Skin of body (tissue), 2 donors: ENCODE measurements around the gene ACD. TPM values are rescaled to one million over a fixed set of nuclear protein-coding genes. Genes with fewer than 3 reads are reported as not detected.

ENCODE experiments used
- DNase-seq: peaks from one replicate; lab custom pipeline; 2025; lab: John Stamatoyannopoulos, UW
- total RNA-seq: library from RNA; depleted of rRNA; stranded (reverse); fragments of >200 nt; gene quantifications from one replicate; pipeline ENCODE4 v1.2.3, GENCODE V29; 2014

Gene ACD
- total RNA-seq, 1 donor from 2014 or later, result 6.6 TPM

GRCh38 chr16:67662653-67663010 is 2.6 kb upstream of the ACD start:
- no peak for DNase-seq

- no peak for DNase-seq
Measured at GRCh38 chr16:67661886-67662652, 2.0 kb upstream of the ACD start.

DNA sequence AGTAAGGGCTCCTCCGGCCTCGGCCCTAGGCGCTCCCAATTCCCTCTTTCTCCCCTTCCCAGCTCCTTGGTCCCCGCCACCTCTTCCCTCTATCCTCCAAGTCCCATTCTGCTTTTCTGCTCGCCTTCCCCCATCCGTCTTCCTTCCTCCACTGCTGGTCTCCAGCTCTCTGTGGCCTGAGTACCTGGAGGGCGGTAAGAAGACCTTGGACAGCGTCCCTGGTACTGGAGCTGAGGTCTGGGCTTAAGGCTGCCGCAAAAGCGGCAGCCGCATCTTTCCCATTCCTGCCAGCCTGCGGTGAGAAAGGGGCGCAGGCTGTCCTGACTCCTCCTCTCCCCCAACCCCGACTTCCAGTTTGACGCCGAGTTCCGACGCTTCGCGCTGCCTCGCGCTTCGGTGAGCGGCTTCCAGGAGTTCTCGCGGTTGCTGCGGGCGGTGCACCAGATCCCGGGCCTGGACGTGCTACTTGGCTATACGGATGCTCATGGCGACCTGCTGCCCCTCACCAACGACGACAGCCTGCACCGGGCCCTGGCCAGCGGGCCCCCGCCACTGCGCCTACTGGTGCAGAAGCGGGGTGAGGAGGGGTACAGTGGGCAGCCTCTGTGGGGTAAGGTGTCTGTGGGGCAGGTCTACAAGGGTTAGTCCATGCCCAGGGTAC is 1.2 kb upstream of the ACD start:
- DNase-seq, result no peak

DNA sequence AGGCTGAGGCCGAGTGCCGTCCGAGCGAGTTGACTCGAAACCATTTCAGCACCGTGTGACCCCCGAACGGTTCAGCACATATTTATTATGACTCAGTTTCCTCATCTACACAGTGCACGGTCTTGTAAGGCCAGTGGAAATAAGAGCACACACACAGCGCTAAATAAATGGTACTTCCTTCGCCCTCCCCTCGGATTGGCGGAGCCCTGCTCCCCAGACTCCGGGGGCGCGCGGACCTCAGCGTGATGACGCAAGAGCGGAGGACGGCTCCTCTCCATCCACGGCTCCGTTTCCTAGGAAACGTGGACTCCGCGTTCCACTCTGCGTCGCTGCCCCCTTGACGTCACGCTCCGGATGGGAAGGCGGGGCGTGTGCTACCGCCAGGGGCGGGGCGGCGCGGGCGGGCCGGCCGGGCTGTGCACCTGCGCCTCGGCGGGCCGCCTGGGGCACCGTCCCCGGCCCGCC is 536 bp upstream of the ACD start, which contains the start of gene PARD6A:
Gene PARD6A, plus strand, starts transcription at position 397 of the 465 bp plus-strand sequence. CDS start 79 bp downstream, outside the sequence.
- DNase-seq, result peak; percentile 96

DNA sequence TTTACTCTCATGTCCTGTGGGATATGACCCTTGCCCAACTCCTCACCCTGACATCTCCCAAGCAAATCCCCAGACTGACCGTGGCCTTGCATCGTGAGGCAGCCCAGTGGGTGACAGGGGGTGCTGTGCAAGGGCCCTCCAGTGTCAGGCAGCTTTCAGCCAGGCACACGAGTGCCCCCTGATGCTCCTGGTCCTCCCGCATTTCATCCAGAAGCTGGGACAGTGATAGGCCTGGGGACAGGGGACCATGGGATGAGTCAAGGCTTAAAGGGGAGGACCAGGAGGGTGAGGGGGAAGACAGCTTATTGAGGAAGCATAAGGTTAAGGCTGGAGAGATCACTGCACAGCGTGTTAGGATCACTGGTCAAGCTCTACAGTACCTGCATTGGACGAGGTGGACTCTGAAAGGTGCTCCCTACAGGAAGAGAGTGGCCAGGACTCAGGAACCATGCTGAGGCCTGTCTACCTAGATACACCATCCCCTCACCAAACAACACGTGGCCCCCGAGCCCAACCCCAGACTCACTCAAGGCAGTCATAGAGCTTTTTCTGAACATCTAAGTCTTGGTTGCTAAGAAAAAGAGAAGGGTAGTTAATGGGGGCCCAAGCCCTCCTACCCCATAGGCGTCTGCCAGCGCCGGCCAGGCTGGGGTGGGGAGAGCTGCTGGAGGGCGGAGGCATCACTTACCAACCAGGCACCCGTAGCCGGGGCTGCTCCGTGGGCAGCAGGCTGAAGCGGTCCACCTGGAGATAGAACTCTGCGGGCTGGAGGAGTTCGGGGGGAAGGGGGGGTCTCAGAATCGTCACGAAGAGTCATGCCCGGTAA is 998 bp downstream of the ACD start:
- DNase-seq, result no peak

GRCh38 chr16:67657751-67658518 is 2.1 kb downstream of the ACD start:
- DNase-seq, result no peak

GRCh38 chr16:67657017-67657608 is 2.9 kb downstream of the ACD start:
- no peak for DNase-seq

GRCh38 chr16:67656344-67657016 is 3.6 kb downstream of the ACD start:
- DNase-seq, result no peak

DNA sequence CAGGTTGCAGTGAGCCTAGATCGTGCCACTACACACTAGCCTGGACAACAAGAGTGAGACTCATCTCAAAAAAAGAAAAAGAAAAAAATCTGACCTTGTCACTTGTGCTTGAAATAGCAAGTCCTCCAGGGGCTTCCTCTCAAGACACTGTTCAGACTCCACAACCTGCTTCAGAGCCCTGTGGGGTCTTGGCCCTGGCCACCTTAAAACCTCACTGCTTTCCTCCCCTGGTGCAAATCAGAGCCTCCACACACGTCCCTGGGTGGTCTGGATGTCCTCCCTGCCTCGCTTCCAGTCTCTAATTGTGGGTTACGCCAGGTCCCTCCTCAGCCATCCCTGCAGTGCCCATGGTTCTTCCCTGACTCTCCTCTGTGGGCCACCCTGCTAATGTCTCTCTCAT is 4.7 kb downstream of the ACD start:
- no peak for DNase-seq

DNA sequence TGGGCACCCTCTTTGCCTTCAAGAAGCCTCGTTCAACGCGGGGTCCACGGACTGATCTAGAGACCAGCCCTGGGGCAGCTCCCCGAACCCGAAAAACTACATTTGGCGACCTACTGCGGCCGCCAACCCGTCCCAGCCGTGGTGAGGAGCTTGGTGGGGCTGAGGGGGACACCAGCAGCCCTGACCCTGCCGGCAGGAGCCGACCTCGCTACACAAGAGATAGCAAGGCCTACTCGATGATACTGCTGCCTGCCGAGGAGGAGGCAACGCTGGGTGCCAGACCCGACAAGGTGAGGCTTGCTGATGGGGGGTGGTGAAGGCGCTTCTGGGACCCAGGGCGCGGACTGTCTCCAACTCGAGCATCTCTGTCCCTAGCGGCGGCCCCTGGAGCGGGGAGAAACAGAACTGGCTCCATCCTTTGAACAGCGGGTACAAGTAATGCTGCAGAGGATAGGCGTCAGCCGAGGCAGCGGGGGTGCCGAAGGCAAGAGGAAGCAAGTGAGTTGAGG is 5.6 kb downstream of the ACD start:
- DNase-seq, result no peak

DNA sequence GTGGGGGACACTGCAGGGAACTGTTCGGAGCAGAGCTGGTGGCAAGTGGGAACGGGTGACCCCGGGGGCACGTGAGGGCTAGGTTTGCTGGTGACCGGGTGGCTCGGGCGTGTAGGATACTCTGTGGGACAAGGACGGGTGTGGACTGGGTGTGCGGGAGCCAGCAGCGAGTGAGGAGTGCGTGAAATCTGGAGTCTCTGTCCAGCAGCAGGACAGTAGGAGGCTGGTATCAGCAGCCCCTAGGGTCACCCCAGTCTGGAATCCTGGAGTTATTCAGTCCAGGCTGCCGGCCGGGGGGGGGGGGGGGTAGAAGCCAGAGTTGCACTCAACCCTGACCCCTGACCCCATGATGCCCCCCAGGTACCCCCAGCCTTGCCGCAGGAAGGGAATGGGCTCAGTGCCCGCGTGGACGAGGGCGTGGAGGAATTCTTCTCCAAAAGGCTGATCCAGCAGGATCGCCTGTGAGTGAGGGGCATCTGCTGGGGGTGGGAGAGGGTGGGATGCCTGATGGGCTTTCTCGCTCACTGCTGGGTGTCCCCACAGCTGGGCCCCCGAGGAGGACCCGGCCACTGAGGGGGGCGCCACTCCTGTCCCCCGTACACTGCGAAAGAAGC is 6.2 kb downstream of the ACD start:
- DNase-seq, result no peak

DNA sequence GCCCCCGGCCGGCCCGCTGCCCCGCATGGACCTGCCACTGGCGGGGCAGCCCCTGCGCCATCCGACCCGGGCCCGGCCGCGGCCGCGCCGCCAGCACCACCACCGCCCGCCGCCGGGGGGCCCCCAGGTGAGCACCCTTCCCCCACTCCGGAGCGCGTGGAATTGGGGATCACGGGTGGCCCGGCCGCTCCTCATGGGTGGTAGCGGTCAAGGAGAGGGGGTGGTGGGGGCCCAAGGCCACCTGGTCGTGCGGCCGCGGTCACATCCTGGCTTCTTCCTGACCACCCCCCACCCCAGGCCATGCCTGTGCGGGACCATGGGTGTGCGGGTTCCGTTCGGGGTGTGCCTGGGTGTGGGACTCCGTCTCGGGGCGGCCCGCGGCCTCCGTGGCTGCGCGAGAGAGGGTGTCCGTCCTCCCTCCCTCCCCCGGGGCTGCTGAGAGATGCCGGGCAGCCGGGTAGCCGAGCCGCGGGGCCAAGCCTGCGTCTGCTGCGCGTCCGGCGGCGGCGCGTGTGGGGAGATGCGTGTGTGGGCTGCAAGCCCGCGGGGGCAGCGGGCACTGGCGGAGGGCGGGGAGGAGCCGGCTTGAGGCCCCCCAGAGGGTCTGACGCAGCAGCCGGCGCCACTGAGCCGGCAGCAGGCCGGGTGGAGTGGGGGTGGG is 6.8 kb downstream of the ACD start:
- no peak for DNase-seq

DNA sequence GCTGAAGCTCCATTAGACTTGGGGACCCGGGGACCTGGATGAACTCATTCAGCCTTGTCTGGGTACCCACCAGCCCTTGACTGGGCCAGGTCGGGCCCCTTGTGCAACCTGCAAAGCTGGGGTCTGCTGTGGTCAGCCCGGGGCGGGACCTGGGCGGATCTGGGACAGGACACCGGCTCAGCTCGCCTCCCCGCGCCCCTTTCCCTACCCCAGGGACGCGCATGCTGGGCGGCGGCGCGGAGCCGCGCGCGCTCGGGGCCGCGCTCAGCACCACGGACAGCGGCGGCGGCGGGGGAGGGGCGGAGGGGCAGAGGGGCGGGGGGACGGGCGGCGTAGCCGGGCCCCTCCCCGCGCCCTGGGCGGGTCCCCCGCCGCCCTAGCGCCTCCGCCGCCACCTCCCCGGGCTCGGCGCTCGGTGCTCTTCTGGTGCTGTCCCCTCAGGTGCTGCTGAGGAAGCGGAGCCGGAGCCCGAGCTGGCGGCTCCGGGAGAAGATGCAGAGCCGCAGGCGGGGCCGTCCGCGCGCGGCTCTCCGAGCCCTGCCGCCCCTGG is 7.4 kb downstream of the ACD start:
- DNase-seq, result no peak

DNA sequence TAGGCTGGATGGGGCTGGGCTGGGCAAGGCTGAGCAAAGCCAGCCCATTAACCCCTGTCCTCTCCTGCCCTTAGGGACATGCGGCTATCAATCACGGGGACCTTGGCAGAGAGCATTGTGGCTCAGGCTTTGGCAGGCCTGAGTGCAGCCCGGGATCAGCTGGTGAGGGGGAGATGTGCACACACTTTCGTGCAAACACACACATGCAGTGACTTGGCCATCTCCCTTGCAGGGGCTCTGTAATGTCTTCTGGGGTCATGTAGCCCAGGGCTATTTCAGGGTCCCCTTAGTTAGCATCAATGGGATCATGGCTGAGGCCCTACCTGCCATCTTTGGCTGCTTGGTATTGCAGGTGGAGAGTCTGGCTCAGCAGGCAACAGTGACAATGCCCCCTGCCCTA is 8.2 kb downstream of the ACD start:
- DNase-seq, result no peak

GRCh38 chr16:67651039-67651438 is 9.0 kb downstream of the ACD start:
- DNase-seq, result no peak

- no peak for DNase-seq
Measured at GRCh38 chr16:67650023-67650422, 10.0 kb downstream of the ACD start.

DNA sequence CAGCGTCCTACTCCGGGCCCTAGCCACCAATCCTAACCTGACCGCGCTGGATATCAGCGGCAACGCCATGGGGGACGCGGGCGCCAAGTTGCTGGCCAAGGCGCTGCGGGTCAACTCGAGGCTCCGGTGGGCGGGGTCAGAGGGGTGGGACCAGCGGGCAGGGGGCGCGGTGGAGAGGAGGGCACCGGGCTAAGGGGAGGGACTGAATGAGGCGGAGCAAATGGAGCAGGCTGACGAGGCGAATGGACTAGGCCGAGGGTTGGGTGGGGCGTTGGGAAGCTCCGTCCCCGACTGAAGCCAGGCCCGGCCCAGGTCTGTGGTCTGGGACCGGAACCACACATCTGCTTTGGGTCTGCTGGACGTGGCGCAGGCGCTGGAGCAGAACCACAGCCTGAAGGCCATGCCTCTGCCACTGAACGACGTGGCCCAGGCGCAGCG is 10.5 kb downstream of the ACD start:
- no peak for DNase-seq

- no peak for DNase-seq
Measured at GRCh38 chr16:67648764-67649407, 11.2 kb downstream of the ACD start.
